IMR-90 (cell line): ENCODE data around the gene GMPR.

Experiments used
- SMC3 ChIP-seq: fragments of 150-350 bp; IDR thresholded peaks from 2 replicates; pipeline ENCODE4 v1.6.1; 2016; ENCODE audit warnings: low read depth, mild to moderate bottlenecking, antibody characterized with exemption, low read length, moderate library complexity
- TF ChIP-seq, protein P1 (sequence below): conservative IDR thresholded peaks from 2 replicates; pipeline ENCODE4 v1.5.1; 2012; ENCODE audit warnings: mild to moderate bottlenecking, low read depth, low read length, improper control_type of control experiment

- TF ChIP-seq, protein P1, sequence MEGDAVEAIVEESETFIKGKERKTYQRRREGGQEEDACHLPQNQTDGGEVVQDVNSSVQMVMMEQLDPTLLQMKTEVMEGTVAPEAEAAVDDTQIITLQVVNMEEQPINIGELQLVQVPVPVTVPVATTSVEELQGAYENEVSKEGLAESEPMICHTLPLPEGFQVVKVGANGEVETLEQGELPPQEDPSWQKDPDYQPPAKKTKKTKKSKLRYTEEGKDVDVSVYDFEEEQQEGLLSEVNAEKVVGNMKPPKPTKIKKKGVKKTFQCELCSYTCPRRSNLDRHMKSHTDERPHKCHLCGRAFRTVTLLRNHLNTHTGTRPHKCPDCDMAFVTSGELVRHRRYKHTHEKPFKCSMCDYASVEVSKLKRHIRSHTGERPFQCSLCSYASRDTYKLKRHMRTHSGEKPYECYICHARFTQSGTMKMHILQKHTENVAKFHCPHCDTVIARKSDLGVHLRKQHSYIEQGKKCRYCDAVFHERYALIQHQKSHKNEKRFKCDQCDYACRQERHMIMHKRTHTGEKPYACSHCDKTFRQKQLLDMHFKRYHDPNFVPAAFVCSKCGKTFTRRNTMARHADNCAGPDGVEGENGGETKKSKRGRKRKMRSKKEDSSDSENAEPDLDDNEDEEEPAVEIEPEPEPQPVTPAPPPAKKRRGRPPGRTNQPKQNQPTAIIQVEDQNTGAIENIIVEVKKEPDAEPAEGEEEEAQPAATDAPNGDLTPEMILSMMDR, result no peak
- no peak for TF ChIP-seq SMC3
These were observed 29.3 kb downstream of the GMPR start for GRCh38 chr6:16267428-16268263.
